ENCODE results near the gene RPL9.
"Not testable (repeated sequence)": the region's sequence is repeated elsewhere in the genome, so short reads cannot be mapped to it uniquely, and the experiment has no call there.

The RPL9 gene

DNA sequence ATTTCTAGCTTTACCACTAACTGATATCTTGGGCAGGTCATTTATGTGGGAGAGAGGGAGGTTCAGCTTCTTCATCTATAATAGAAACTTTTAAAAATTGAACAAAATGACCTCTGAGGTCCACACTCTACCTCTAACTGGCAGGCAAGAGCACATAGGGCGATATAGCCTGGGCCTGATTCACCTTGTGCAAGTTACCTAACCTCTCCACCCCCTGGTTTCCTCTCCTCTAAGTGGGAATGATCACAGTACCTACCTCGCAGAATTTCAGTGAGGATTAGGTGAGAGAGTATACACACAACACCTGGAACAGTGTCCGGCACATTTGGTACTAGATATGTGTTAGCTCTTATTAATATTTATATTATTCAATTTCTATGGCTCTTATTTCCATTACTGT is 36.5 kb downstream of the RPL9 start:
- no peak for DNase-seq

DNA sequence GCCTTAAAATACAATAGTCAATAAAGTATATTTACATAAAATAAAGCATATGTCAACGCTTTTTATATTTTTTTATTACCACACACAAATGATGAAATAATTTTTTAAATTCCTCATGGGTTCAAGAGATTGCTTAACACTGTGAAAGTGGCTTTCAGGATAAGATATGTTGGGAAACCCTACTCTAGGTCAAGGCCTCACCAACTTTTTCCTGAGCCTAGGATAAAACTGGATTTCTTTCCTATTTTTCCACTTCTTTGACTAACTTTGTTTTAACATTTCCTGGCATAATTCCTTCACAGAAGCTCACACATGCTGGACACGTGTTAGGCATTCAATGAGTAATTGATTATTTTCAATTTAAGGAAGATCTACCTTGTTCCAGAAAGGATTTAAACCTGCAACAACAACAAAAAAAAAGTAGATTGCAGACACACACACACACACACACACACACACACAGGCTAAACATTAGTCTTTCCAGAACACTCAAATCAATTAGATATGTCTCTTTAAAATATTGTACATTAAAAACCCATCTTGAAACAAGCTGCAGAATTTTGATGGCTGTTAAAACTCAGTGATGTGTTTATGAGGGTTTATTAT is 42.9 kb downstream of the RPL9 start:
- no peak for DNase-seq

DNA sequence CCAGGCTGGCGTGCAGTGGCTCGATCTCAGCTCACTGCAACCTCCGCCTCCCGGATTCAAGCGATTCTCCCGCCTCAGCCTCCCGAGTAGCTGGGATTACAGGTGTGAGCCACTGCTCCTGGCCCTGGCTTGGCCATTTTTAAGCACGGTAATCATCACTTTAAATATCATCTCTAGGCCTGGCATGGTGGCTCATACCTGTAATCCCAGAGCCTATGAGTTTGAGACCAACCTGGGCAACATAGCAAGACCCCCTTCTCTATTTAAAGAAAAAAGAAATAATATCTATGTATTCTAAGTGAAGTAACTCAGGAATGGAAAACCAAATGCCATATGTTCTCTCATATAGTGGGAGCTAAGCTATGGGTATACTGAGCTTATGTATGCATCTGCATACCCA is 47.2 kb downstream of the RPL9 start:
- not testable (repeated sequence) for DNase-seq

DNA sequence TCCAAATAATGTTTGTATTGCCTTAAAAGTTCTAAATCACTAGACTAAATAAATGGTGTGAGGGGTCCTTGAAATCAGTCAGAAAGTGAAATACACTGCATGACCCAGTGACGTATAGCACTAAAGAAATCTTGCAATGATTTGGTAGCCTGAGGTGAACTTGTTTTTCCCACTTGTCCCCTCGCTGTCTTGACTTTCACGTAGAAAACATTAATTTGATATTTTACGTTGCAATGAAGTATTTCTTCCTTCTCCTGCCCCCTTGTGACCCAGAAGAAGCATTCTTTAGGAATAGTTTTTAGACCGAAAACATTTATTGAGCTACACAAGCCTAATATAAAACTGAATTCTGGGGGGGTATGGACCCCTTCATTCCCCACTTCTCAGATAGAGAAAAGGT is 48.3 kb downstream of the RPL9 start:
- no peak for DNase-seq

DNA sequence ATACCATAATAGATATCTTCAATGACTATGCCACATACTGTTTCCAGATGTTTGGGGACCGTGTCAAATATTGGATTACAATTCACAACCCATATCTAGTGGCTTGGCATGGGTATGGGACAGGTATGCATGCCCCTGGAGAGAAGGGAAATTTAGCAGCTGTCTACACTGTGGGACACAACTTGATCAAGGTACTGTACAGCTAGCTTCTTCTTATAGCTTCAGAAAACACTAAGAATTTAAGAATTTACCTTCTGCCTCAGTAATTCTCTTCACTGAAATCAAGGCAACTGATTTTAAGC is 51.2 kb downstream of the RPL9 start:
- no peak for DNase-seq

DNA sequence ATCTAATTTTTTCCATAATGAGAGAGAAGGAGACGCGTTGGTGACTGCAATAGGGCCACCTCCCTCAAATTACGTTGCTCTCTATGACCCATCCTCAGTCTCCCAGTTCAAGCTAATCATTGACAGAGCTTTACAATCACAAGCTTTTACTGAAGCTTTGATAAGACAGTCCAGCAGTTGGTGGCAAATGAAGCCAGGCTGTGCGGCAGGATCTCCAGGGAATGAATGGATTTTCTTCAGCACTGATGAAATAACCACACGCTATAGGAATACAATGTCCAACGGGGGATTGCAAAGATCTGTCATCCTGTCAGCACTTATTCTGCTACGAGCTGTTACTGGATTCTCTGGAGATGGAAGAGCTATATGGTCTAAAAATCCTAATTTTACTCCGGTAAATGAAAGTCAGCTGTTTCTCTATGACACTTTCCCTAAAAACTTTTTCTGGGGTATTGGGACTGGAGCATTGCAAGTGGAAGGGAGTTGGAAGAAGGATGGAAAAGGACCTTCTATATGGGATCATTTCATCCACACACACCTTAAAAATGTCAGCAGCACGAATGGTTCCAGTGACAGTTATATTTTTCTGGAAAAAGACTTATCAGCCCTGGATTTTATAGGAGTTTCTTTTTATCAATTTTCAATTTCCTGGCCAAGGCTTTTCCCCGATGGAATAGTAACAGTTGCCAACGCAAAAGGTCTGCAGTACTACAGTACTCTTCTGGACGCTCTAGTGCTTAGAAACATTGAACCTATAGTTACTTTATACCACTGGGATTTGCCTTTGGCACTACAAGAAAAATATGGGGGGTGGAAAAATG is 51.7 kb downstream of the RPL9 start, which contains the start of gene KLB:
Gene KLB (plus strand): TSS at position 168 of the 821 bp plus-strand sequence. CDS start 20 bp downstream, at position 188.
- DNase-seq: peak; percentile 58
